Sigmoid colon (tissue), 7 donors: ENCODE results near the gene DGCR2. TPM values are rescaled to one million over a fixed set of nuclear protein-coding genes. Genes with fewer than 3 reads are reported as not detected.

ENCODE experiments used
- DNase-seq: peaks from one replicate; pipeline ENCODE4 v3.0.0-alpha.2; 2019
- H3K27ac ChIP-seq, 4 donors: fragments of 200-600 bp; sonication (generic); one replicate each; pipeline ENCODE4 v1.5.1; 2016 to 2019; ENCODE audit warnings: mild to moderate bottlenecking in 1 of 4
- H3K27me3 ChIP-seq, 3 donors: fragments of 200-600 bp; sonication (generic); one replicate each; pipeline ENCODE4 v1.5.1; 2019; ENCODE audit warnings: mild to moderate bottlenecking in 1 of 3
- H3K36me3 ChIP-seq, 4 donors: fragments of 200-600 bp; sonication (generic); one replicate each; pipeline ENCODE4 v1.5.1; 2016 to 2019
- H3K4me1 ChIP-seq, 4 donors: fragments of 200-600 bp; sonication (generic); one replicate each; pipeline ENCODE4 v1.5.1; 2017 to 2019
- H3K4me3 ChIP-seq, 4 donors: fragments of 200-600 bp; sonication (generic); one replicate each; pipeline ENCODE4 v1.5.1; 2017 to 2019; ENCODE audit warnings: mild to moderate bottlenecking in 2 of 4, moderate library complexity in 1 of 4
- H3K9me3 ChIP-seq, 4 donors: fragments of 200-600 bp in 3 of 4; sonication (generic) in 3 of 4; one replicate each; pipeline versions ENCODE4 v1.5.1 to v1.6.1; 2013 to 2019
- EP300 ChIP-seq, 4 donors: sonication (generic); formaldehyde crosslinking; IDR thresholded peaks; one replicate each; pipeline ENCODE4 v1.6.1; 2017; ENCODE audit warnings: antibody characterized with exemption in 4 of 4
- POLR2A ChIP-seq, 2 donors: fragments of 450-650 bp; IDR thresholded peaks; one replicate each; pipeline ENCODE4 v1.6.1; 2016; ENCODE audit warnings: antibody characterized with exemption in 2 of 2, mild to moderate bottlenecking in 2 of 2, moderate library complexity in 2 of 2
- POLR2AphosphoS5 ChIP-seq, 4 donors: sonication (generic); formaldehyde crosslinking; IDR thresholded peaks; one replicate each; pipeline ENCODE4 v1.6.1; 2017; ENCODE audit warnings: antibody characterized with exemption in 4 of 4
- WGBS, 2 donors: extraction: QIAGEN DNeasy Blood & Tissue Kit; methylation state at CpG; one replicate each; pipeline ENCODE4 v1.1.7; 2013; 5-methylcytosine and 5-hydroxymethylcytosine counted together
- intact Hi-C: fragments of 100-400 bp; cut with DNase I; formaldehyde crosslinking; loops from one replicate; pipeline ENCODE4 v1.15.1; 2023
- polyA plus RNA-seq, 3 donors: library from polyadenylated mRNA; stranded (reverse); fragments of 200-250 nt; gene quantifications; one replicate each; pipeline ENCODE4 v1.2.3, GENCODE V29; 2013
- total RNA-seq, 4 donors: library from RNA; depleted of rRNA; stranded (reverse); fragments of >200 nt; gene quantifications; one replicate each; pipeline ENCODE4 v1.1.0, GENCODE V29; 2016
- TF ChIP-seq, protein P1 (sequence below), 4 experiments: fragments of 450-650 bp in 3 of 4; fragments of 200-600 bp in 1 of 4; IDR thresholded peaks; one replicate each; pipeline ENCODE4 v1.5.1; 2016 to 2019; ENCODE audit warnings: antibody characterized with exemption in 4 of 4, mild to moderate bottlenecking in 3 of 4, moderate library complexity in 2 of 4
- donor health status: healthy with polysubstance abuse.
- donor health status: Bipolar disorder and iron deficiency.
- donor health status: healthy.

DGCR2 gene
- total and polyA plus RNA-seq, 7 donors, result 7.2 to 68.7 (median 31.5) TPM

DNA sequence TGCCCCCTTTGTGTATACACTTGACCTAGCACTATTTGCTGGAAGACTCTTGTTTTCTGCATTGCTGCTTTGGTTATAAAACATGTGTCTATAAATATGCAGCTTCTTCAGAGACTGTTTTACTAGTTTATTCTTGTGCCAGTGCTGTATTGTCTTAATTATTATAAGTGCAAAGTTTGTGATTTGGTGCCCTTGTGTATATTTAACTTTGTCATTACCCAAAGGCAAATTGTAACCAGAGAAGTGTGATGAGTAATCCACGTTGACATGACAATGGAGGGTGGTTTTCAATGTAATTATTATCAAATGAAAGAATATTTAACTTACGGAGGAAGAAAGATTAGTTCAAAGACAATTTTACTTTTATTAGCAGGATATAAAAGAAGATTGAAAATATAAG lies 111.1 kb downstream of the DGCR2 start:
- WGBS, 2 donors, result 40 to 70% methylated on average over 2 of the region's 2 CpGs
- TF ChIP-seq POLR2A (IDR thresholded peaks at IDR 0.05), result no peak
- no peak for TF ChIP-seq EP300 (IDR thresholded peaks at IDR 0.05)
- TF ChIP-seq POLR2AphosphoS5 (IDR thresholded peaks at IDR 0.05), result no peak
- TF ChIP-seq, protein P1, sequence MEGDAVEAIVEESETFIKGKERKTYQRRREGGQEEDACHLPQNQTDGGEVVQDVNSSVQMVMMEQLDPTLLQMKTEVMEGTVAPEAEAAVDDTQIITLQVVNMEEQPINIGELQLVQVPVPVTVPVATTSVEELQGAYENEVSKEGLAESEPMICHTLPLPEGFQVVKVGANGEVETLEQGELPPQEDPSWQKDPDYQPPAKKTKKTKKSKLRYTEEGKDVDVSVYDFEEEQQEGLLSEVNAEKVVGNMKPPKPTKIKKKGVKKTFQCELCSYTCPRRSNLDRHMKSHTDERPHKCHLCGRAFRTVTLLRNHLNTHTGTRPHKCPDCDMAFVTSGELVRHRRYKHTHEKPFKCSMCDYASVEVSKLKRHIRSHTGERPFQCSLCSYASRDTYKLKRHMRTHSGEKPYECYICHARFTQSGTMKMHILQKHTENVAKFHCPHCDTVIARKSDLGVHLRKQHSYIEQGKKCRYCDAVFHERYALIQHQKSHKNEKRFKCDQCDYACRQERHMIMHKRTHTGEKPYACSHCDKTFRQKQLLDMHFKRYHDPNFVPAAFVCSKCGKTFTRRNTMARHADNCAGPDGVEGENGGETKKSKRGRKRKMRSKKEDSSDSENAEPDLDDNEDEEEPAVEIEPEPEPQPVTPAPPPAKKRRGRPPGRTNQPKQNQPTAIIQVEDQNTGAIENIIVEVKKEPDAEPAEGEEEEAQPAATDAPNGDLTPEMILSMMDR (IDR thresholded peaks at IDR 0.05), result no peak
- no peak overlapping the region for H3K27ac ChIP-seq
- H3K9me3 ChIP-seq, result no peaks in the 10 kb centered on the region
- H3K27me3 ChIP-seq, result no peaks in the 10 kb centered on the region
- H3K4me1 ChIP-seq, result no peaks in the 10 kb centered on the region
- intact Hi-C loops, result no loop called here
- H3K36me3 ChIP-seq, result no peaks in the 10 kb centered on the region
- H3K4me3 ChIP-seq, result no peak overlapping the region
- DNase-seq, result no peak

DNA sequence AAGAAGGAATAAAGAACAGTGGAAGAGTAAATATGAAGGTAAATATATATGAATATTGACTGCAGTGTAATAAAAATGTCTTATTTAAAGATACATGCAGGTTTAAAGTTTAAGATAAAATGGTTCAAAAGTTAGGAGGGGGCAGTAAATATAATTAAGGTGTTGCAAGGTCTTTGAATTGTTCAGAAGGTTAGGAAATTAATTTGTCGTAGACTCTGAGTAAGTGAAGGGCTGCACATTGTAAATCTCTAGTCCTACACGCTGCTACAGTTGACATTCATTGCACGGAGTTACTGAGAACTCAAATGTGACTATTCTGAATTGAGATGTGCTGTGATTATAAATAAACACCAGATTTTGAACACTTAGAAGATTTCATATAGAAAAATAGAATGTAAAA lies 116.3 kb downstream of the DGCR2 start:
- H3K9me3 ChIP-seq, result no peaks in the 10 kb centered on the region
- H3K4me1 ChIP-seq, result no peaks in the 10 kb centered on the region
- TF ChIP-seq EP300 (IDR thresholded peaks at IDR 0.05) (no peak), POLR2A (IDR thresholded peaks at IDR 0.05) (no peak), POLR2AphosphoS5 (IDR thresholded peaks at IDR 0.05) (no peak)
- TF ChIP-seq, protein P1 (IDR thresholded peaks at IDR 0.05), result no peak
- intact Hi-C loops, result no loop called here
- H3K4me3 ChIP-seq, result no peak overlapping the region
- no peak overlapping the region for H3K27ac ChIP-seq
- no peaks in the 10 kb centered on the region for H3K36me3 ChIP-seq
- DNase-seq, result no peak
- peaks cover 0 to 30% (median 5%) of the 10 kb centered on the region in 3 donors for H3K27me3 ChIP-seq
- WGBS, 2 donors, result 53 to 74% methylated on average over 3 of the region's 3 CpGs

DNA sequence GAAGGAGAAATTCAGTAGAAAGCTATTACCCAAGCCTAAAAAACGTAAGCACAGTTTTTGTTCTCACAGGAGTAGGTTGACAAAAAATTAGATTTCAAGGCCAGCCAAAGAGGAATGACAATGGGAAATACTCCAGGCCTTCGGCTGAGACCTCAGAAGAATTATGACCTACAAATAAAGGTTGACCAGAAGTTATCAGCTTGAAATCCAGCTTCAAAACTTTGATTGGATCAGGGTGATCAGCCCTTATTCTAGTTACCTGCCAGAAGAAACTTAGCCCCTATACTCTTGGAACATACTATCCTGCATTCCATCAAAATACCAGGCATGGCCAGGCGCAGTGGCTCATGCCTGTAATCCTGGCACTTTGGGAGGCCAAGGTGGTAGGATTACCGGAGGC lies 117.7 kb downstream of the DGCR2 start:
- H3K4me1 ChIP-seq, result no peaks in the 10 kb centered on the region
- H3K27me3 ChIP-seq, result peaks cover 0 to 37% (median 5%) of the 10 kb centered on the region in 3 donors
- H3K27ac ChIP-seq, result no peak overlapping the region
- no peaks in the 10 kb centered on the region for H3K9me3 ChIP-seq
- 75 to 91% methylated on average over 4 of the region's 4 CpGs for WGBS, 2 donors
- no peak overlapping the region for H3K4me3 ChIP-seq
- no peak for TF ChIP-seq POLR2A (IDR thresholded peaks at IDR 0.05)
- TF ChIP-seq, protein P1 (IDR thresholded peaks at IDR 0.05), result no peak
- TF ChIP-seq POLR2AphosphoS5 (IDR thresholded peaks at IDR 0.05), result no peak
- TF ChIP-seq EP300 (IDR thresholded peaks at IDR 0.05), result no peak
- no peaks in the 10 kb centered on the region for H3K36me3 ChIP-seq
- intact Hi-C loops, result no loop called here
- no peak for DNase-seq

DNA sequence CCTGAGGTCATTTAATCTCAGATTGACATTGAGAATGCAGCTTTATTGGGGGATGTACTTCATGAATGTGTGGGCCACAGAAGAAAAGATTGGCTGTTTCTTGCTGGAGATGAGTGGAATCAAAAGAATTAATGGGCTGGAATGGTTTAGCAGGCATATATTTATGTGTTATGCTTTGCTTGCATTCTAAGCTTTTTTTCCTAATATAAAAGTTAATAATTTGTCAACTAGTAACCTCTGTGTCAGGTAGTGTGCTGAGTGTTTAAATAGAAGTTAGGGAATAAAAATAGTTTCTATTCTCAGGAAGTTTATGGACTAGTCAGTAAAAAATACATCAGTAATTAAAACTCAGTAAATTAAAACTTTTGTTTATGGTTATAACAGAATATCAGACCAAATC lies 118.7 kb downstream of the DGCR2 start:
- Histone ChIP-seq H3K36me3 (no peaks in the 10 kb centered on the region), H3K27me3 (peaks cover 0 to 37% (median 5%) of the 10 kb centered on the region in 3 donors), H3K4me3 (no peak overlapping the region), H3K27ac (no peak overlapping the region), H3K4me1 (no peaks in the 10 kb centered on the region), H3K9me3 (no peaks in the 10 kb centered on the region)
- TF ChIP-seq EP300 (IDR thresholded peaks at IDR 0.05), result no peak
- no peak for DNase-seq
- intact Hi-C loops, result no loop called here

DNA sequence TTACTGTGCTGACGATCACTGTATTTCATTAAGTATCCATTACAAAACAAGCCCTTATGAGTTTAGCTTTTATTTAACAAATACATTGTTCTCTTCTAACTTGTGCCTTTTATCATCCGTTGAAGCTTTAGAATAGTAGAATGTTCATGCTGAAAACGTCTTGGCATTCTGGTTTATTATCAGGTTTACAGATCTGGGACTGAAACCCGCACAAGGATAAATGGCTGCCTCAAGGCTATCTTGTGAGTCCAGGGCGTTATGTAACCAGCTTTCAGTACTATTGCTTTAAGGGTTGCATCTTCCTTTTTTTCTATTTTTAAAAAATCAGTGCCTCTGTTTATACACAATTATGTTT lies 119.6 kb downstream of the DGCR2 start:
- Histone ChIP-seq H3K36me3 (no peaks in the 10 kb centered on the region), H3K4me3 (no peak overlapping the region), H3K9me3 (no peaks in the 10 kb centered on the region), H3K27me3 (peaks cover 0 to 42% (median 5%) of the 10 kb centered on the region in 3 donors), H3K4me1 (no peaks in the 10 kb centered on the region), H3K27ac (no peak overlapping the region)
- no peak for DNase-seq
- TF ChIP-seq POLR2A (IDR thresholded peaks at IDR 0.05), result no peak
- no peak for TF ChIP-seq POLR2AphosphoS5 (IDR thresholded peaks at IDR 0.05)
- no peak for TF ChIP-seq EP300 (IDR thresholded peaks at IDR 0.05)
- TF ChIP-seq, protein P1 (IDR thresholded peaks at IDR 0.05), result no peak
- 54 to 64% methylated on average over 5 of the region's 5 CpGs for WGBS, 2 donors
- intact Hi-C loops, result no loop called here
